Heart left ventricle (tissue), 16 donors: ENCODE measurements around the gene FBXL4. TPM values are rescaled to one million over a fixed set of nuclear protein-coding genes. Genes with fewer than 3 reads are reported as not detected.

Source experiments
- ATAC-seq, 4 donors: fragments of 200-7000 bp; cut with Tn5 transposase; one replicate each; pipeline ENCODE4 v1.9.1; 2020 to 2022; ENCODE audit warnings: moderate library complexity in 4 of 4, mild to moderate bottlenecking in 3 of 4, moderate number of reproducible peaks in 1 of 4
- DNase-seq, 5 donors: peaks; one replicate each; pipeline ENCODE4 v3.0.0-alpha.2; 2020
- H3K27ac ChIP-seq, 12 donors: fragments of 200-600 bp; sonication (generic) in 4 of 12; one replicate each; pipeline versions ENCODE4 v1.5.0 to v1.8.0; 2016 to 2022; ENCODE audit warnings: mild to moderate bottlenecking in 2 of 12
- H3K27me3 ChIP-seq, 9 donors: fragments of 200-600 bp; sonication (generic) in 2 of 9; one replicate each; pipeline versions ENCODE4 v1.5.1 to v1.8.0; 2016 to 2022; ENCODE audit warnings: mild to moderate bottlenecking in 3 of 9
- H3K36me3 ChIP-seq, 9 donors: fragments of 200-600 bp; sonication (generic) in 2 of 9; one replicate each; pipeline versions ENCODE4 v1.5.0 to v1.8.0; 2018 to 2022; ENCODE audit warnings: mild to moderate bottlenecking in 2 of 9
- H3K4me1 ChIP-seq, 12 donors: fragments of 200-600 bp; sonication (generic) in 4 of 12; one replicate each; pipeline versions ENCODE4 v1.5.0 to v1.8.0; 2016 to 2022; ENCODE audit warnings: mild to moderate bottlenecking in 3 of 12
- H3K4me3 ChIP-seq, 12 donors: fragments of 200-600 bp; sonication (generic) in 4 of 12; one replicate each; pipeline versions ENCODE4 v1.5.0 to v1.8.0; 2017 to 2022; ENCODE audit warnings: mild to moderate bottlenecking in 9 of 12, moderate library complexity in 4 of 12
- H3K9me3 ChIP-seq, 12 donors: fragments of 200-600 bp; sonication (generic) in 4 of 12; one replicate each; pipeline versions ENCODE4 v1.5.0 to v1.8.0; 2016 to 2022; ENCODE audit warnings: mild to moderate bottlenecking in 1 of 12
- POLR2A ChIP-seq, 2 donors: fragments of 450-650 bp; IDR thresholded peaks; one replicate each; pipeline ENCODE4 v1.6.1; 2017; ENCODE audit warnings: antibody characterized with exemption in 2 of 2, mild to moderate bottlenecking in 2 of 2, moderate library complexity in 2 of 2
- WGBS, 4 donors: extraction: QIAGEN DNeasy Blood & Tissue Kit in 2 of 4; methylation state at CpG; one replicate each; pipeline versions ENCODE4 v1.1.5 to v1.1.7; 2013 to 2018; 5-methylcytosine and 5-hydroxymethylcytosine counted together
- intact Hi-C, 10 donors: fragments of 100-400 bp; cut with DNase I; formaldehyde crosslinking; loops; one replicate each; pipeline versions ENCODE4 v1.11.1 to v1.14.2; 2022
- polyA plus RNA-seq, 2 donors: library from polyadenylated mRNA; stranded (reverse); fragments of 200-250 nt; gene quantifications; one replicate each; pipeline ENCODE4 v1.2.3, GENCODE V29; 2013
- total RNA-seq, 9 donors: library from RNA; depleted of rRNA in 2 of 9; stranded (reverse); fragments of >200 nt in 2 of 9; fragmentation: NEBNext Ultra II Directional in 3 of 9; extraction: Animal tissue kit (Norgen Biotek cat#: 25700) in 3 of 9; gene quantifications; one replicate each; pipeline versions ENCODE4 v1.1.0 to v1.2.4, GENCODE V29; 2016 to 2023
- TF ChIP-seq, protein P1 (sequence below), 12 donors: fragments of 200-600 bp; sonication (generic) in 4 of 12; IDR thresholded peaks; one replicate each; pipeline versions ENCODE4 v1.5.0 to v1.8.0; 2018 to 2022; ENCODE audit warnings: antibody characterized with exemption in 12 of 12, mild to moderate bottlenecking in 5 of 12
- donor health status: ischemic (EF 13 %, LVEDD 7.1; RV severe dilation, severe dysfunction).
- donor health status: healthy with polysubstance abuse.
- donor health status: DM: no; HTN: yes; CAD: no.
- donor health status: DM: no; HTN: no; CAD: no.
- donor health status: ischemic (EF 25% LVEDD 6.9; RV normal size, moderate dysfunction).
- donor health status: ischemic (EF 25% LVEDD 5.7; RV mildly dilated, moderate dysfunction).
- donor health status: healthy.
- donor health status: DM: yes; HTN: yes; CAD: no.
- donor health status: ischemic (EF 35%, LVEDD 5.7; RV mildly dilated, moderate dysfunction).
- donor health status: nonischemic (EF 11% LVEDD 7.7; RV severe dilation, severe dysfunction).
- donor health status: DM: yes; HTN: yes; CAD: no.
- donor health status: PGD.
- donor health status: ischemic (EF 29% LVEDD 5.4; RV normal size, mild dysfunction).
- donor health status: nonischemic (EF 23%, LVEDD 6.1; RV moderate dilation, normal function).

Gene FBXL4
- total and polyA plus RNA-seq, 11 donors = 2.9 to 22.0 (median 15.9) TPM

GRCh38 chr6:98949589-98949988 lies 1.8 kb upstream of the FBXL4 start:
- Histone ChIP-seq H3K9me3 (peaks cover 0 to 10% (median 0%) of the 10 kb centered on the region in 12 donors), H3K4me1 (peaks cover 0 to 25% (median 14%) of the 10 kb centered on the region in 12 donors), H3K27ac (no peak overlapping the region), H3K27me3 (no peaks in the 10 kb centered on the region), H3K4me3 (no peak overlapping the region), H3K36me3 (no peaks in the 10 kb centered on the region)
- no peak for TF ChIP-seq POLR2A (IDR thresholded peaks at IDR 0.05)
- TF ChIP-seq, protein P1, sequence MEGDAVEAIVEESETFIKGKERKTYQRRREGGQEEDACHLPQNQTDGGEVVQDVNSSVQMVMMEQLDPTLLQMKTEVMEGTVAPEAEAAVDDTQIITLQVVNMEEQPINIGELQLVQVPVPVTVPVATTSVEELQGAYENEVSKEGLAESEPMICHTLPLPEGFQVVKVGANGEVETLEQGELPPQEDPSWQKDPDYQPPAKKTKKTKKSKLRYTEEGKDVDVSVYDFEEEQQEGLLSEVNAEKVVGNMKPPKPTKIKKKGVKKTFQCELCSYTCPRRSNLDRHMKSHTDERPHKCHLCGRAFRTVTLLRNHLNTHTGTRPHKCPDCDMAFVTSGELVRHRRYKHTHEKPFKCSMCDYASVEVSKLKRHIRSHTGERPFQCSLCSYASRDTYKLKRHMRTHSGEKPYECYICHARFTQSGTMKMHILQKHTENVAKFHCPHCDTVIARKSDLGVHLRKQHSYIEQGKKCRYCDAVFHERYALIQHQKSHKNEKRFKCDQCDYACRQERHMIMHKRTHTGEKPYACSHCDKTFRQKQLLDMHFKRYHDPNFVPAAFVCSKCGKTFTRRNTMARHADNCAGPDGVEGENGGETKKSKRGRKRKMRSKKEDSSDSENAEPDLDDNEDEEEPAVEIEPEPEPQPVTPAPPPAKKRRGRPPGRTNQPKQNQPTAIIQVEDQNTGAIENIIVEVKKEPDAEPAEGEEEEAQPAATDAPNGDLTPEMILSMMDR (IDR thresholded peaks at IDR 0.05) = no peak
- WGBS, 4 donors = 77 to 86% (median 80%) methylated on average over 2 of the region's 2 CpGs
- ATAC-seq (no peak), DNase-seq (no peak)
- intact Hi-C loops = no loop called here

DNA sequence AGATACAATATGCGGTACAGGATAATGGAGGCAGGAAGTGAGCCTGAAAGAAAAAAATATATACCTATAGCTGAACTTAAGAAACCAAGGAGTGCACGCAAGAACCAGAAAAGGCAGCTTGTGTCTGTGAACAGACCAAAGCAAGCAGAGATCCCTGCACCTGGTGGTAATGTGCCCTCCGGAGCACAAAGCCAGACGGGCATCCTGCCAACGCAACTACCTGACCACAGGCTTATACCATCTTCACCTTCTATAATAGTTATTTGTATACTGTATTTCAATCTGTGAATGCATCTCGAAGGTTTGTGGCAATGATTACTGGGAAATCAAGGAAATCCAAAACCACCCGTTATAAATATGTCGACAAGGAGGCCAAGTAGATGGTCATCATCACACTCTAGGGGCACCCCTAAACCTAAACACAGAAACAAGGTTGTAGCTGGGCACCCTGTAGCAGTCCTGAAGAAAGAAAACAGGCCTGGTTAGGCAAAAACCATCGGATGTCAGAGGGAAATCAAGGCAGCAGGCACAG lies 801 bp downstream of the FBXL4 start:
- peaks cover 0 to 27% (median 14%) of the 10 kb centered on the region in 12 donors for H3K4me1 ChIP-seq

DNA sequence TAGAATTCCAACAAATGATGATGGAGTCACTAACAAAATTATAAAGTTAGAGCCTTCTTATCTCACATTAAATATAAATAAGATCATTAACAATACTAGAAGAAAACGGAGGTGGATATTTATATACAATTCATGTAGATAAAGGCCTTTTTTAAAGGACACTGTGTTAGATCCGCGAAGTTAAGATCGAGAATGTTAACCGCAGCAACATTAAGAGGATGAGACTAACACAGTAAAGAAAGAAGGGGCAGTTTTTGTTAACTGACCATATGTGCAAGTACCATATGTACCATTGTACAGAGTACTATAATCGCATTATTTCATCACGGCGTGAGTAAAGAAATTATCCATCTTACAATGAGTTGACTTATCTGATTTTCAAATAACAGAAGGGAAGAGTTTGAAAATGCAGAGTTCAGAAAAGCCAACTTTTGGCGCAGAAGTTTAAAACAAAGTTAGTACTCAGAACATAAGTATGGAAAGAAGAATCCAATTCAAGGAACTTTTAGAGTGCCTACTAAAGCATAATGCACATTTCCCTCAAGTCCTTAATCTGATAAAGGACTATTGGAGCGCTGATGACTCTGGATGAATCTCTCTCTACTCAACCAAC lies 1.4 kb downstream of the FBXL4 start:
- Histone ChIP-seq H3K36me3 (no peaks in the 10 kb centered on the region), H3K4me1 (peaks cover 0 to 27% (median 14%) of the 10 kb centered on the region in 12 donors), H3K9me3 (peaks cover 0 to 17% (median 0%) of the 10 kb centered on the region in 12 donors), H3K27me3 (no peaks in the 10 kb centered on the region), H3K27ac (peak overlapping the region in 1 of 12 donors; percentile 87), H3K4me3 (peak overlapping the region in 10 of 12 donors; percentile 72 to 93 (median 84))
- ATAC-seq (no peak), DNase-seq (no peak)
- intact Hi-C loops = no loop called here
- TF ChIP-seq, protein P1 (IDR thresholded peaks at IDR 0.05) = no peak
- TF ChIP-seq POLR2A (IDR thresholded peaks at IDR 0.05) = no peak
- WGBS, 4 donors = 85 to 93% (median 87%) methylated on average over 10 of the region's 10 CpGs

More for the DNA sequence above, 801 bp downstream of the FBXL4 start:
- Histone ChIP-seq H3K9me3 (peaks cover 0 to 17% (median 0%) of the 10 kb centered on the region in 12 donors), H3K36me3 (no peaks in the 10 kb centered on the region), H3K27me3 (no peaks in the 10 kb centered on the region), H3K4me3 (peak overlapping the region; percentile 72 to 99 (median 86)), H3K27ac (peak overlapping the region; percentile 73 to 92 (median 90))
- 15 to 23% (median 17%) methylated on average over 9 of the region's 9 CpGs for WGBS, 4 donors
- peak in 3 of 5 donors; percentile 11 to 54 (median 36) for DNase-seq
- intact Hi-C loops = no loop called here
- no peak for ATAC-seq
- TF ChIP-seq POLR2A (IDR thresholded peaks at IDR 0.05) = no peak
- TF ChIP-seq, protein P1 (IDR thresholded peaks at IDR 0.05) = no peak

DNA sequence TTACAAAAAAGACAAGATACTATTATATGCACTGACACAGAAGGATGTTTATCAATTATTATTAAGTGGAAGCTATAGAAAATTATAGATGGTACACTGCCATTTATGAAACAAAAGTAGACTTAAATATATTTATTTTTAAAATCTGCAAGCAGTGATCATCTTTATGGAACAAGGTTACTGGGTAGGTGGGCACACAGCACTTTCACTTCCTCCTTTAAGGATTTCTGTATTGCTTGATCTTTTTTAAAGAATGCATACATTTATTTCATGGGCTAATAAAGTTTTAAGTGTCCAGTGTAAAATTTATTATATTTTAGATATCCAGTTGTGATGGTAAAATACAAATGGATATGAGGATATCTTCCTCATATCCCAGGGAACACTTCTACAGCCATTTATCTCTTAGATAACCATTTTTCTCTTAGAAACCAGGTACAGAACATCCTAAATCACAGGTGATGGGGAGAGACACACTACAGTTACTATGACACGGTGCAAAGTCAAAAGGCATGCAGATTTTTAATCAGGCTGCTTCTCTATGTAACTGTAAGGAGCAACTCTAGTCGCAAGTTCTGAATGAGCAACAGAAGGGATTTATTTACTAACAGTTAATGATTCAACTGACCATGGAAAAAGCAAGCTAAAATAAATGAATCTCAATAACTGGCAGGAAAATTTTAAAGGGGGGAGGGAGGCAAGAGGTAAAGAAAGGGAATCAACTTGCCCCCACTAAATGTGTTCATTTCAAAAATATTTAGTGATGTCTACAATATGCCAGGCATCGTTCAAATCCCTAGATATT lies 2.2 kb downstream of the FBXL4 start:
- TF ChIP-seq, protein P1 (IDR thresholded peaks at IDR 0.05) = no peak
- TF ChIP-seq POLR2A (IDR thresholded peaks at IDR 0.05) = no peak
- WGBS, 4 donors = 63 to 78% (median 65%) methylated on average over 3 of the region's 3 CpGs
- ATAC-seq = no peak
- no peak for DNase-seq
- Histone ChIP-seq H3K27ac (no peak overlapping the region), H3K4me3 (no peak overlapping the region), H3K9me3 (peaks cover 0 to 22% (median 0%) of the 10 kb centered on the region in 12 donors), H3K27me3 (no peaks in the 10 kb centered on the region), H3K36me3 (no peaks in the 10 kb centered on the region), H3K4me1 (peaks cover 0 to 27% (median 14%) of the 10 kb centered on the region in 12 donors)
- intact Hi-C loops = no loop called here
